Measurements from ENCODE around the gene IFNLR1. TPM values are rescaled to one million over a fixed set of nuclear protein-coding genes. Genes with fewer than 3 reads are reported as not detected.

Gene IFNLR1
- total and polyA plus RNA-seq, 2 of the 8 experiments (the other 6 are each of a cell fraction or from before 2014, with no cell fraction given): 6.8 to 10.1 TPM

DNA sequence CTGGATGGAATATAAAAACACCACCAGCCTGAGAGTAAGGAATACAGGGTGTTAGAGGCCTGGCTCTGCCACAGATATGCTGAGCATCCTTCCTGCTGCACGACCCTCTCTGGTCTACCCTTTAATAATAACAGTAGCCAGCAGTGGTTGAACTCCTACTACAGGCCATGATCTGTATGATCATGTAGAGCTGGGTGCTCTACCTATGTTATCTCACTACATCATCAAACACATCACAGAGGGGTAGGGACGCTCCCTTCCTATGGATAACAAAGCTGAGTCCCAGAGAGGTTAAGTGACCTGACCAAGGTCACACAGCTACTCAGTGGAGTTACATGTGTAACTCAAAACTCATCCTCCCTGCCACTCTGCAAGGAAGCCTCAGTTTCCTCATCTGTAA lies 62.1 kb downstream of the IFNLR1 start:
- DNase-seq (ENCODE audit: low read depth in 1 of 2, low spot score in 2 of 2) (no peak), FAIRE-seq (no peak)
- Histone ChIP-seq H3K4me2 (ENCODE audit: insufficient read depth in 1 of 2, low read depth in 2 of 2, low read length in 2 of 2) (no peak overlapping the region), H3K4ac (replicated peaks; ENCODE audit: insufficient read length, low read depth, low read length) (no peak overlapping the region), H3K23ac (ENCODE audit: insufficient read length) (no peak overlapping the region), H3K36me3 (ENCODE audit: control insufficient read depth in 2 of 4, insufficient read depth in 4 of 4, low read length in 3 of 4) (no peaks in the 10 kb centered on the region), H3K14ac (ENCODE audit: insufficient read length) (no peak overlapping the region), H4K91ac (replicated peaks; ENCODE audit: insufficient read length, low read length) (no peak overlapping the region), H3K27ac (ENCODE audit: low read depth, low read length) (no peak overlapping the region), H3K9me3 (ENCODE audit: insufficient read depth in 2 of 2, low read depth in 1 of 2, low read length in 1 of 2) (peaks cover 0 to under 1% of the 10 kb centered on the region in 2 experiments; a peak in 1 of 4 replicates), H3K79me1 (ENCODE audit: low read depth, low read length) (no peaks in the 10 kb centered on the region), H3K18ac (ENCODE audit: extremely low read depth, low read length) (no peak overlapping the region), H4K8ac (ENCODE audit: extremely low read depth, insufficient read depth, low read length) (no peak overlapping the region), H3K23me2 (ENCODE audit: low read depth, low read length) (no peaks in the 10 kb centered on the region), H3K79me2 (ENCODE audit: control insufficient read depth in 1 of 2, insufficient read depth in 2 of 2, low read length in 2 of 2) (no peaks in the 10 kb centered on the region), H2BK12ac (ENCODE audit: low read depth, low read length) (no peak overlapping the region), H4K20me1 (replicated peaks in 1 of 2; ENCODE audit: control insufficient read depth in 1 of 2, insufficient read depth in 2 of 2, low read length in 2 of 2) (no peaks in the 10 kb centered on the region), H3K4me3 (ENCODE audit: extremely low read depth in 1 of 4, insufficient read depth in 2 of 4, low read depth in 3 of 4, low read length in 4 of 4) (no peak overlapping the region), H3K9ac (replicated peaks in 1 of 4; ENCODE audit: extremely low read depth in 1 of 4, low read depth in 3 of 4, low read length in 3 of 4) (no peak overlapping the region), H2BK15ac (ENCODE audit: low read length) (no peak overlapping the region), H2AFZ (ENCODE audit: low read length) (no peak overlapping the region), H3K27me3 (replicated peaks in 1 of 4; ENCODE audit: control insufficient read depth in 3 of 4, extremely low read depth in 1 of 4, insufficient read depth in 3 of 4, low read length in 3 of 4) (no peaks in the 10 kb centered on the region; a peak in 3 of 7 replicates), H2BK120ac (replicated peaks; ENCODE audit: low read depth, low read length) (no peak overlapping the region), H2BK20ac (ENCODE audit: low read length) (no peak overlapping the region), H3K56ac (replicated peaks; ENCODE audit: insufficient read length, low read depth, low read length) (no peak overlapping the region), H4K5ac (ENCODE audit: insufficient read length, low read depth, low read length) (no peak overlapping the region), H2AK5ac (ENCODE audit: low read depth, low read length) (no peak overlapping the region), H2BK5ac (ENCODE audit: low read depth, low read length) (no peak overlapping the region), H3K4me1 (replicated peaks in 1 of 4; ENCODE audit: control insufficient read depth in 3 of 4, insufficient read depth in 4 of 4, low read length in 3 of 4) (peaks cover 0 to 3% (median under 1%) of the 10 kb centered on the region in 4 experiments; a peak in 6 of 7 replicates)
- CTCF ChIA-PET (ENCODE audit: partially characterized antibody): interaction anchor here (1.2 to 1.7 kb wide), 4 partner anchors 14 to 79 kb away, joined by 4 to 7 read pairs (median 6); no protein-coding TSS in a partner anchor
- POLR2A ChIA-PET (ENCODE audit: partially characterized antibody): interaction anchor here (0.8 to 1.9 kb wide), 2 partner anchors 13 to 26 kb away, joined by 3 to 19 read pairs; no protein-coding TSS in a partner anchor
- 76% methylated on average over 2 of the region's 2 CpGs; no CpG with 5 or more reads in 1 of the 2 experiments for WGBS, 2 experiments (ENCODE audit: extremely low coverage in 1 of 2, insufficient coverage in 1 of 2, insufficient read length in 1 of 2, insufficient replicate concordance in 2 of 2, low coverage in 1 of 2, low lambda C conversion rate in 2 of 2, missing lambda C conversion rate in 1 of 2)
- TF ChIP-seq TBP (IDR thresholded peaks at IDR 0.05; ENCODE audit: low read depth, low read length) (no peak), KDM1A (IDR thresholded peaks at IDR 0.05; ENCODE audit: borderline replicate concordance, low read length) (0 out of 2 replicates have a peak, but pooled peaks have one; percentile 45)

Data from H1 (cell line).